ENCODE measurements around the gene ZNF253.
"Not testable (repeated sequence)": the region's sequence is repeated elsewhere in the genome, so short reads cannot be mapped to it uniquely, and the experiment has no call there.

GRCh38 chr19:19933432-19934314 lies 68.0 kb downstream of the ZNF253 start:
- not testable (repeated sequence) for TF ChIP-seq ZNF746 (CRISPR knock-in tag; IDR thresholded peaks at IDR 0.05); E2F5 (CRISPR knock-in tag; conservative IDR thresholded peaks at IDR 0.05); NBN (conservative IDR thresholded peaks at IDR 0.05); CTCF (CRISPR knock-in tag; IDR thresholded peaks at IDR 0.05); USF2 (IDR thresholded peaks at IDR 0.05; ENCODE audit: low read depth, low read length); USF2 (CRISPR knock-in tag; IDR thresholded peaks at IDR 0.05; ENCODE audit: borderline replicate concordance); POLR2AphosphoS5 (IDR thresholded peaks at IDR 0.05; ENCODE audit: low read depth, low read length); CREM (IDR thresholded peaks at IDR 0.05); CREM (CRISPR knock-in tag; IDR thresholded peaks at IDR 0.05)

All from HepG2 (cell line).